Gastrocnemius medialis (tissue), 4 donors: ENCODE data around the gene ELAVL1. TPM values are rescaled to one million over a fixed set of nuclear protein-coding genes. Genes with fewer than 3 reads are reported as not detected.

ENCODE experiments used
- ATAC-seq, 2 donors: fragments of 150-250 bp; one replicate each; pipeline ENCODE4 v1.9.1; 2016
- DNase-seq, 2 donors: peaks; one replicate each; pipeline ENCODE4 v3.0.0-alpha.2; 2019
- H3K27ac ChIP-seq, 4 donors: fragments of 200-600 bp; sonication (generic); 1 replicate in 1 of 4; 2 replicates in 3 of 4; pipeline ENCODE4 v1.5.1; 2016 to 2018; ENCODE audit warnings: mild to moderate bottlenecking in 2 of 4, moderate library complexity in 1 of 4
- H3K27me3 ChIP-seq, 3 donors: fragments of 200-600 bp; sonication (generic) in 2 of 3; 1 replicate in 1 of 3; 2 replicates in 2 of 3; pipeline versions ENCODE4 v1.5.1 to v1.6.0; 2016 to 2019; ENCODE audit warnings: mild to moderate bottlenecking in 1 of 3, moderate library complexity in 1 of 3
- H3K36me3 ChIP-seq, 2 donors: fragments of 200-600 bp; sonication (generic) in 1 of 2; one replicate each; pipeline ENCODE4 v1.5.1; 2017 to 2018
- H3K4me1 ChIP-seq, 2 donors: fragments of 200-600 bp; sonication (generic) in 1 of 2; one replicate each; pipeline ENCODE4 v1.5.1; 2016 to 2017; ENCODE audit warnings: mild to moderate bottlenecking in 2 of 2
- H3K4me3 ChIP-seq, 4 donors: fragments of 200-600 bp; sonication (generic) in 3 of 4; 1 replicate in 1 of 4; 2 replicates in 3 of 4; pipeline ENCODE4 v1.5.1; 2016 to 2019; ENCODE audit warnings: mild to moderate bottlenecking in 2 of 4
- H3K9me3 ChIP-seq, 3 donors: fragments of 200-600 bp; sonication (generic) in 2 of 3; 1 replicate in 1 of 3; 2 replicates in 2 of 3; pipeline ENCODE4 v1.5.1; 2016 to 2019
- CTCF ChIP-seq, 5 experiments: fragments of 450-650 bp in 3 of 5; fragments of 200-600 bp in 2 of 5; sonication (generic) in 2 of 5; IDR thresholded peaks in 4 of 5; conservative IDR thresholded peaks in 1 of 5; 1 replicate in 4 of 5; 2 replicates in 1 of 5; pipeline ENCODE4 v1.5.1; 2016 to 2019; ENCODE audit warnings: antibody characterized with exemption in 5 of 5, mild to moderate bottlenecking in 3 of 5, moderate library complexity in 3 of 5
- POLR2A ChIP-seq, 2 donors: fragments of 450-650 bp; IDR thresholded peaks; one replicate each; pipeline ENCODE4 v1.6.1; 2017; ENCODE audit warnings: antibody characterized with exemption in 2 of 2, mild to moderate bottlenecking in 2 of 2, moderate library complexity in 2 of 2
- in situ Hi-C, 4 donors: fragments of 200-750 bp; cut with MboI; loops; one replicate each; pipeline versions ENCODE4 v1.15.0 to v1.8.0; 2017; ENCODE audit warnings: low sequenced_read_pairs in 4 of 4
- intact Hi-C: fragments of 100-400 bp; cut with DNase I; formaldehyde crosslinking; loops from one replicate; pipeline ENCODE4 v1.15.1; 2023; ENCODE audit warnings: low total_unique reads
- total RNA-seq, 4 donors: library from RNA; depleted of rRNA; stranded (reverse); fragments of >200 nt; gene quantifications; one replicate each; pipeline versions ENCODE4 v1.1.0 to v1.2.3, GENCODE V29; 2016

Gene ELAVL1
- total RNA-seq, 4 donors from 2014 or later: 18.2 to 40.5 (median 28.9) TPM

GRCh38 chr19:7926021-7926726 is 79.3 kb downstream of the ELAVL1 start, which contains the start of gene CTXN1:
Gene CTXN1, minus strand, starts transcription at chr19:7926135. Its CDS starts 597 bp downstream, at chr19:7925538.
- DNase-seq: no peak
- intact Hi-C loops (loop anchor here (2.0 kb wide), 1 partner anchor 73 kb away; no protein-coding TSS in a partner anchor), in situ Hi-C loops (no loop called here)
- Histone ChIP-seq H3K27ac (peak within 1 kb of the TSS in 1 of 4 donors; percentile 29), H3K36me3 (peaks cover 0 to 20% of the 10 kb centered on the region in 2 donors), H3K27me3 (peaks cover 0 to 6% (median 0%) of the 10 kb centered on the region in 3 donors), H3K9me3 (no peaks in the 10 kb centered on the region), H3K4me1 (peaks cover 12 to 31% of the 10 kb centered on the region in 2 donors), H3K4me3 (peak within 1 kb of the TSS; percentile 39 to 53 (median 46))
- TF ChIP-seq POLR2A (IDR thresholded peaks at IDR 0.05): no peak
- no peak for TF ChIP-seq CTCF (IDR thresholded peaks at IDR 0.05 in 4 of 5, conservative IDR thresholded peaks at IDR 0.05 in 1 of 5)
- ATAC-seq: peak; percentile 37 to 61

- TF ChIP-seq CTCF (IDR thresholded peaks at IDR 0.05 in 4 of 5, conservative IDR thresholded peaks at IDR 0.05 in 1 of 5) (peak; percentile 61 to 84 (median 66)), POLR2A (IDR thresholded peaks at IDR 0.05) (no peak)
- no peak for DNase-seq
- in situ Hi-C loops (no loop called here), intact Hi-C loops (no loop called here)
- Histone ChIP-seq H3K27ac (no peak overlapping the region), H3K36me3 (peaks cover 0 to 11% of the 10 kb centered on the region in 2 donors), H3K9me3 (no peaks in the 10 kb centered on the region), H3K27me3 (peaks cover 0 to 6% (median 0%) of the 10 kb centered on the region in 3 donors), H3K4me3 (peak overlapping the region in 3 of 4 donors; percentile 39 to 53 (median 43)), H3K4me1 (peaks cover 14 to 34% of the 10 kb centered on the region in 2 donors)
- ATAC-seq: no peak
Observed at GRCh38 chr19:7925171-7925851, 80.1 kb downstream of the ELAVL1 start.

- Histone ChIP-seq H3K27me3 (peaks cover 0 to 8% (median 0%) of the 10 kb centered on the region in 3 donors), H3K4me1 (peaks cover 17 to 36% of the 10 kb centered on the region in 2 donors), H3K4me3 (peak overlapping the region in 1 of 4 donors; percentile 39), H3K9me3 (no peaks in the 10 kb centered on the region), H3K27ac (no peak overlapping the region), H3K36me3 (peaks cover 0 to 11% of the 10 kb centered on the region in 2 donors)
- ATAC-seq (no peak), DNase-seq (no peak)
- in situ Hi-C loops: no loop called here
- TF ChIP-seq CTCF (IDR thresholded peaks at IDR 0.05 in 4 of 5, conservative IDR thresholded peaks at IDR 0.05 in 1 of 5): no peak
- TF ChIP-seq POLR2A (IDR thresholded peaks at IDR 0.05): no peak
- intact Hi-C loops: no loop called here
Observed at GRCh38 chr19:7924651-7925170, 80.7 kb downstream of the ELAVL1 start.

GRCh38 chr19:7924241-7924640 is 81.2 kb downstream of the ELAVL1 start:
- Histone ChIP-seq H3K4me1 (peaks cover 19 to 39% of the 10 kb centered on the region in 2 donors), H3K4me3 (no peak overlapping the region), H3K27ac (no peak overlapping the region), H3K9me3 (no peaks in the 10 kb centered on the region), H3K36me3 (peaks cover 0 to 11% of the 10 kb centered on the region in 2 donors), H3K27me3 (peaks cover 0 to 10% (median 0%) of the 10 kb centered on the region in 3 donors)
- intact Hi-C loops: no loop called here
- no peak for ATAC-seq
- in situ Hi-C loops: no loop called here
- TF ChIP-seq POLR2A (IDR thresholded peaks at IDR 0.05): no peak
- TF ChIP-seq CTCF (IDR thresholded peaks at IDR 0.05 in 4 of 5, conservative IDR thresholded peaks at IDR 0.05 in 1 of 5): no peak
- DNase-seq: no peak
